Measurements from ENCODE around the gene NET1.

Gene NET1

DNA sequence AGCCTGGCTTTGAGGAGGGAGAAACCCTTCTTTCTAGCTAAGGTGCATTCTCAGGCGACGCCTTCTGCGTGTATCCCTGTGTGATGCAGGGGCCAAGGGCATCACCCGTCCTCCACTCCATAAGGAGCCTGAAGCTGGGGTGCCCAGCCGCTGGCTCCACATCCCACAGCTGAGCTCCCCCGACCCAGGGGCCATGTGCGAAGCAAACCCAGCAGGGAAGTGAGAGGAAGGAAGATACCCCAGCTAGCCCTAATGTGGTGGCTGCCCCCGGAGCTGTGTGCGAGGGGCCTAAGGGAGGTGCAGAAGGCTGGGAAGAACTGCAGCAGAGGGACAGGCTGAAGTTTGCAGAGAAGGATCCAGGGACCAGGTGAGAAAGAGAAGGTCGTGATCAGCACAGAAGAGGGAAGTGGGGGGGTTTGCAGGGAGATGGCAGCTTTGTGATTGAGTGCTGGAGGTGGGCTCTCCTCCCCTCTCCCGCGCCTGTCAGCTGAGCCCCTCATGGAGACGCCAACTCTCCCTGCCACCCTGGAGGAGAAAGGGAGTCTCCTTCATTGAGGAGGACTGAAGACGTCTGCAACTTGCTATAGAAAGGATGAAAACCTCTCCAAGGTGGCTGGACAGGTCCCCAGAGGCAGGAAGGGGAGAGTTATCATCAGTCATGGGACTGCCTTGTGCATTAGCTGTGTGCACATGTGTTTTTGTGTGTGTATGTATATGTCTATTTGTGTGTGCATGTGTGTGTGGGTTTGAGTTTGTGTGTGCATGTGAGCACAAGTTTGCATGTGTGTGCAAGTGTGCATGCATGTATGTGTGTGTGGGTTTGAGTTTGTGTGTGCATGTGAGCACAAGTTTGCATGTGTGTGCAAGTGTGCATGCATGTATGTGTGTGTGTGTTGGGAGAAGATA, 90.5 kb downstream of the NET1 start:
- FAIRE-seq: no peak

GRCh38 chr10:5503477-5503835, 91.1 kb downstream of the NET1 start:
- FAIRE-seq: no peak

DNA sequence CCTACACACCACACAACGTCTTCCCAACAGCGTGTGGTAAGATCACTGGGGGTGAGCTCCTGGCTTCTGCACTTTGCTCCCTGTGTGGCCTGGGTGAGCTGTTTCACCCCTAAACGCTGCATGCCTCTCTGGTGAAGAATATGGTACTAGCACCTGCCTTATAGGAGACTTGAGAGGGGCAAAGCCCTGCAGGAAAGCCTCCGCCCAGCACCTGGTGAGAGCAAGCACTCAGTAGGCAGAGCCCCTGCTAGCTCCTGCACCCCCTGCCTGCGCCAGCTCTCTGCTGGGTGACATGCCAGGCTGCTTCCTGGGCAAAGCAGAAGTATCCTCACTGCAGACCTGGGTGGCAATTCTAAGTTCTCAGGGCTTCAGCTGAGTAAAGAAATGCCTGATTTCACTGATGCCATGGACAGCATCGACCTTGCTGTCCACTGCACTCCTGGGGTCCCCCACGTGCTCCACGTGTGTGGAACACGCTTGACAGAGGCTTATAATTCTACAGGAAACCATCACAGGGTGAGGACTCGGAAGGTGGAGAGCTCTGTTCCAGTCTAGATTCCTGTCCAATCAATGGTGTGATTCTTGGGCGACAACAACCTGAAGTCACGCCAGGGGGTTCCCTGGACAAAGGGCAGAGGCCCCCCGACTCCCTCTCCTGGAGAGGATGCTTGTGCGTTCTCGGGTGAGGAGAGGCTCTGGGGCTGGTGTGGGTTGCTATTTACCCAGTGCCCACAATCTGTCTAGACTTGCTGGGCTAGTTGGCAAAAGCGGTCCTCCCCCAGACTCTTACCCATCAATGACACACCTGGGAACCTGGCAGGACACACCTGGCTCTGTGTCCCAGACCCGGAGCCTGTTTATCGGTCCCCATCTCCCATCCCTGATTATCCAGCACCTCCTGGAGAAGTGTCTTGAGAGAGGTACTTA, 92.1 kb downstream of the NET1 start:
- no peak for FAIRE-seq

- no peak for FAIRE-seq
Observed at GRCh38 chr10:5506246-5506645, 93.9 kb downstream of the NET1 start.

GRCh38 chr10:5506751-5507648, 94.6 kb downstream of the NET1 start:
- FAIRE-seq: no peak

DNA sequence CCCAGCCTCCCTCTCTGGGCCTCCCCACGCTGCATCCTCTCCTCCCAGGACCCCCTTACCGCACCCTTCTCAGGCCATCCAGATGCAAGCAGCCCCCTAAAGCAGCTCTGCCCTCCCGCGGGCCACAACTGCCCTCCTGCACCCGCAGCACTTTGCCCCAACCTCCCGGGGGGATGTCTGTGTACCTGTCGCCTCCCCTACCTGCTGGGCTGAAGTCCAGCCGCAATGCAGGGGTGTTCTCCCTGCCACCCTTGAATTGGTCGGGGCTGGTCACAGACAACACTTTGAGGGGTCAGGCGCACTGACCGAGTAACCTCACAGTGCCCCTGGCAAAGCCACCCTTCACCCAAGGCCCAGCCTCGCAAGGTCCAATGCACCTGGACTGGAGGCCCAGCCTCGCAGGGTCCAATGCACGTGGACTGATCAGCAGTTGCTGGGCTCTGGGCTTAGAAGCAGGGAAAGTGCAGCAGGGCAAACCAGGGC, 95.3 kb downstream of the NET1 start:
- FAIRE-seq: no peak

GRCh38 chr10:5508161-5508604, 95.8 kb downstream of the NET1 start:
- FAIRE-seq: no peak
